Measurements from ENCODE around the gene KCNS3.
"Not testable (repeated sequence)": the region's sequence is repeated elsewhere in the genome, so short reads cannot be mapped to it uniquely, and the experiment has no call there.

Gene KCNS3

DNA sequence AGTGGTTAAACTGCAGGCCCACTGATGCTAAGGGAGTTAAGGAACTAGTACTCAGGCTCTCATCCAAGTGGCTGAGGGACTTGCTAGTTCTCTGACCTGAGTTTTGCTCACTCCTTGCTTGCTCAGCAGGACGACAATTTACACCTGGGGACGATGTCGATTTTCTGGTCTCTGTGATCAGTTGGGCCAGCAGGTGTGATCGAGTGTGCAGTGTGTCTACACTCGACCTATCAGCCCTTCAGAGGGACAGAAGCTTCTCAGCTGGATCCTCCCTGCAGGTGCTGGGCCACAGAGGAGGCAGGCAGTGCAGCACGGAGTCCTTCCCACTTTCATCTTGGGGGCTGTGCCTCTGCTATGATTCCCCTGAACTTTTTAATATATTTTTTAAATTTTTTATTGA lies 71.5 kb downstream of the KCNS3 start:
- no peak for DNase-seq (ENCODE audit: low read depth)

DNA sequence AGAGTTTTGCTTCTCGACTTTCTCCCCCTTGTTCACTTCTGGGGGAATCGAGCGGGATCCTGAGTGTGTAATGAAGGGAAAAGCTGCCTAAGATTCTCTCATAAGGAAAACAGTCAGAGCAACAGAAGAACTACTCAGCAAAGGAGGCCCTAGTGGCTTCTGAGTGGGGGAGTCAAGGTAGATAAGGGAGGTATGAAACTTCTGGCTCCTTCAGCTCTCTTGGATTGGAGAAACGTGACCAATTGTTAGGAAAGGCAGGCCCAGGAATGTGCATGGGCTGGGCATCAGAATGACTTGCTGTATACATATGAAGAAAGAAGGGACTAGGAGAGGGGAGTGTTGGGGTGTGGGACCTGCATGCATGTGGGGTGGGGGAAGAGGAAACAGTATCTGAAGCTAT lies 73.1 kb downstream of the KCNS3 start:
- DNase-seq (ENCODE audit: low read depth) = no peak

DNA sequence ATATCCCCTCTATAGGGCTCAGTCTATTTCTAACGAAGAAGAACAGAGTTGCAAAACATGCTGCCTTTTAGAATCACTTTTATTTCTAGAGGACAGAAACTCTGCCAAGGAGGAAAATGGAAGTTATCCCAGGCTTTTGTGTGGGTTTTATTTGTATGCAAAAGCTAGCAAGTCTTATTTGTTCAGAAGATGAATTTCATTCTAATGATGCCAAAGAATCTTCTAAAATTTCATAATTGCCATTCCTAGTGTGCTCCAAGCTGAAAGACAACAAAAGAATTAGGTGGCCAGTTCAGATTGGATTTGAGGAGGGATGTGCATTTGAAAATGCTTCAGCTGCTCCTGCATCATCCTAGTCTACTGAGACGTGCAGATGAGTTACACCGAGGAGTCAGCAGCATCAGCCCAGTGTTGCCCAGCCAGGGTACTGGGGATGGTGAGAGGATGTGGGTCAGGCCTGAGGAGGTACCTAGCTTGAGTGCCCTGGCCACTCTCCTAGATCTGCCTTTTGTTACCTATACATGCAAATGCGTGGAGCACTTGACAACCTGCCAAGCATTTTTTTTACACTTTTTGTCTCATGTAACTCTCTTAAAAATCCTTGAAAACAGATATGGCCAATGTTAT lies 80.1 kb downstream of the KCNS3 start:
- no peak for DNase-seq (ENCODE audit: low read depth)

DNA sequence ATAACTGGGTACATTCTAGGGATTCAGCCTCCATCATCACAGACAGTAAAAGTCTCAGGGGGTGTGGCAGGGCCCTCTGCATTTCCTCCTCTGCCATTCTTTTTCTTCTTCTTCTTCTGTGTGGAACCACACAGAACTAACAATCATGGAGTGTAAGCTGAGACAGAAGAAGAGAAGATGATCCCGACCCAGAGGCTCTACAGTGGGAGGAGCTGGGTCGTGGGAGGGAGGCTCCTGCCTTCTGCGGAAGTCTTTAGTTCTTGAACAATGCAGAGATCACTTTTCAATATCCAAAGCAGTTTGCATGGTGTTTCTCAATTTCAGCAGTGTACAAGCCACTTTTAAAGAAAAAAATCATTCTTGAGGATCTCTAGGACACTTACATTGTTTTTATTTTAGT lies 80.9 kb downstream of the KCNS3 start:
- DNase-seq (ENCODE audit: low read depth) = no peak

DNA sequence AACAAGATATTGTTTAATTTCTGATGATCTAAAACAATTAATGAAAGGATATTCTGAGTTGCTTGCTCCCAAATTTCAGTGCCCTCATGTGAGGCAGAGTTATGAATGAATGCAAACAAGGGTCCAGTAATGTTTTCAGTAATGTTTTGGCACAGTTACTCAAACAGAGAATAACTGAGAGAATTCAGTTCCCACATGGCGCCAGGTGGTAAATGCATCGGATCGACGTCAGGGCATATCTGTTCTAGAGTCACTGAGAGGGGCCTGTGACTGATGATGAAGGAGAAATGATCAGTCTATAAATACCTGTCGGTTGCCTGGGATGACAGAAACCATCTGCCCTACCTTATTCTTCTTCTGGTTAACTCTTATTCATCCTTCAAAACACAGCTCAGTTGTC lies 81.4 kb downstream of the KCNS3 start:
- DNase-seq (ENCODE audit: low read depth) = no peak

- no peak for DNase-seq (ENCODE audit: low read depth)
Measured at GRCh38 chr2:17960925-17961324, 82.5 kb downstream of the KCNS3 start.

DNA sequence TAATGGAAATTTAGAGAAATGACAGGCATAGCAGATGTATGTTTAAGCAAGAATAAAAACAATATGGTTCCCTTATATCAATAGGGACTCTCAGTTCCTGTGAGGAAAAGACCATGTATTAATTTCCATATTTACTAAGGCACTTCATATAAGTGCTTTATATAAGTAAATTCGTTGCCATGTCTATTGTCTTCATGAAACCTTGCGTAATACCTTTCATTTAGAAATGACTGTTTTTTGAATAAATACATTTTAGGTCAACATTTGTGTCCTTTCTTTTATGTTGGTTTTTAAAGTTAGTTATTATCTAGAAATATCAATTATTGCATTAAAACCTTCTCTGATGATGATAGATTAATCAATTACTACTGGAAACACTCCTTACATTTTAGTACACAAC lies 83.3 kb downstream of the KCNS3 start:
- DNase-seq (ENCODE audit: low read depth) = no peak

GRCh38 chr2:17962876-17963275 lies 84.4 kb downstream of the KCNS3 start:
- DNase-seq (ENCODE audit: low read depth) = no peak

DNA sequence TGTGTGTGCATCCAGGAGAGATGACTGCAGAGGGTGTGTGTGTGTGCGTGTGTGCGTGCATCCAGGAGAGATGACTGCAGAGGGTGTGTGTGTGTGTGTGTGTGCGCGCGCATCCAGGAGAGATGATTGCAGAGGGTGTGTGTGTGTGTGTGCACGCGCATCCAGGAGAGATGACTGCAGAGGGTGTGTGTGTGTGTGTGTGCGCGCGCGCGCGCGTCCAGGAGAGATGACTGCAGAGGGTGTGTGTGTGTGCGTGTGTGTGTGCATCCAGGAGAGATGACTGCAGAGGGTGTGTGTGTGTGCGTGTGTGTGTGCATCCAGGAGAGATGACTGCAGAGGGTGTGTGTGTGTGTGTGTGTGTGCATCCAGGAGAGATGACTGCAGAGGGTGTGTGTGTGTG lies 85.1 kb downstream of the KCNS3 start:
- DNase-seq (ENCODE audit: low read depth) = not testable (repeated sequence)

- DNase-seq (ENCODE audit: low read depth) = no peak
Measured at GRCh38 chr2:17965196-17965595, 86.7 kb downstream of the KCNS3 start.

- DNase-seq (ENCODE audit: low read depth) = no peak
Measured at GRCh38 chr2:17966798-17967197, 88.3 kb downstream of the KCNS3 start.

DNA sequence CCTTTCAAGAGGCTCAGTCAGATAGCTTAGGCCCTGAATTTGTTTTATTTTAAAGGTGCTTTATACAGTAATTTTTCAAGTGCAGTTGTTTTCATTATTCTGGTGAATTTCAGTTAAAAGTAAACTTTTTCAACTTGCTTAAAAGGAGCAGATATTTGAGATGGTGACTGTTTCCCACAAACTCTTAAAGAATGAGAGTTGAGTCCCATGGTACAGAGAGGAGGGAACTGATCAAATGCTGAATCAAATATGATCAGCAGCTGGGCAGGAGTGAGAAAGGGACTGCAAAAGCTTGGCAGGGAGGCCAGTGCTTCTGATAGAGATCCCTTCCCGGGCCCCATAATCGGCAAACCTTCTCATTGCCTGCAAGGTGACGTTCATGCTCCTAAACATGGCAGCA lies 91.2 kb downstream of the KCNS3 start:
- DNase-seq (ENCODE audit: low read depth) = peak; percentile 22

DNA sequence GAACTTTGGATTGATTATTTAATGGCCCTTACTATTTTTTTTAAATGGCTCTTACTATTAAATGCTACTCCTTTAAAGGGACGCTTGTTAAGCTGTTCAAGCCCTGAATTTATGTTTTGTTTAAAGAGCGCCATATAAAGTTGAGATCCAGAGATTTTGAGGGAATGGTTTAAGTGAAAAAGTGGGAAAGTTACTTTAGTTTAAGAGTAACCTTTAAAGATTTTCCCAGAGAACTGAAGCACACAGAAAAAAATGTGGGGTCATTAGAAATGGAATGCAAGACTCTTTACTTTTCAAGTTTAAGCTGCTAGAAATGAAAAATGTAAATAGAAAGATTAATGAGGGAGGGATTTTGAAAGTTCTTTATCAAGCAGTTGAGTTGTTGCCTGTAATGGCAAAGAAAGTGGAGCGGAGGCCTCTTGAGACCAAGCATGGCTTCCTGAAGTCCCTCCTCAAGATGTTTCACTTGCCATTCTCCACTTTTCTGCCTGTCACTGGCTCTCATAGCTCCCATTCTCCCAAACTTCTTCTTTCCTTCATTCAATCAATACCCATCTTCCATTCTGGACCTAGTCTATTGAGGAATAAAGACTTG lies 93.2 kb downstream of the KCNS3 start:
- DNase-seq (ENCODE audit: low read depth) = no peak

- DNase-seq (ENCODE audit: low read depth) = no peak
Measured at GRCh38 chr2:17972991-17973390, 94.5 kb downstream of the KCNS3 start.

DNA sequence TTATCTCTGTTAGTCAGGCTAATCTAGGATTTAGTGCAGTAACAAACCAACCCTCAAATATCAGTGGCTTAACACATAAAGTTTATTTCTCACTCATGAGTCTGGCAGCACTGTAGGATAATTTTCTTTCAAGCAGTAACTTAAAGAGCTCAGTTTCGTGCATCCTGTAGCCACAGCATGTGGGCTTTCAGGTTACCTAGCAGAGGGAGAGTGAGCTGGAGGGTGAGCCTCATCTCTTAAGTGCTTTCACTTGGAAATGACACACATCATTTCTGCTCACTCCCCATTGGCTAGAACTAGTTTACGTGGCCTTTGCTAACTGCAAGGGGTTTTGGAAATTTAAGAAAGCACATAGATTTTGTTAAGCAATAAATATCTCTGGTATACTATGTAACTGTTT lies 96.9 kb downstream of the KCNS3 start:
- DNase-seq (ENCODE audit: low read depth) = no peak

DNA sequence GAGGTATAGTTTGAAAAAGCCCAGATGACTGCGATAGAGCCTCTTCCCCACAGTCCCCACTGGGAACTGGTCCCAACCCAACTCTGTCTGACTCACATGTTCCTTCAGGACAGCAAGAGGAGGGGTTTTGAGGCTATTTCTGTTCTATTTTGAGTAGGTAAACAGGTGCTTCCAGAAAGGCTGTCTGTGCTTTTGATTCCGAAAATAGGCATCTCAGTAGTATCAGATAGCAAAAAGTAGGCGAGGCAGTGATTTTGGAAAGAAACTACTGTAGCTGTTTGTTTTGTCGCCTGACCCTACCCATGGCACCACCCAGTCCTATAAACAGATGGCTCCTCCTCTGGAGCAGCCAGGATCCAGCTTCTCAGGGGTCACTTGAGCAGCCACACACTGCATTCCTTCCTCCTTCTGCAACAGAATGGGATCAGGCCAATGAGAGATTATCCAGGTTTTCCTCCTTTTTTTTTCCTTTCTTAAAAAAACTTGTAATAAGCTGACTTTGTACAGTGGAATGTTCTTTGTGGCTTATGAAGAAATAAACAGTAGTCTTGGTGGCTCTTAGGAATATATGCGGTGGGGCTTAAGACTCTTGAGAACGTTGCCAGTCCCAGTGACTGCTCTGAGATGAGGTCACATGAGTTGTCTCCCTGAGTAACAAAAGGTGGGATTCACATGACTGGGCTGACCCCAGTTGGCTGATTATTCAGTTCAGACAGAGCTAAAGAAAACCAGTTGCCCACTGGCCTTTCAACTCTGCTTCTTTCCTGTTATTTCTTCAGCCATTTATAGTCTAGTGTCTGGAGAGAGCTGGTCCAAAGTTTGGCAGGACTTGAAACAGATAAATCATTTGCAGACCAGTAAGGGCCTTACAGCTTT lies 98.6 kb downstream of the KCNS3 start:
- peak; percentile 99 for DNase-seq (ENCODE audit: low read depth)

GRCh38 chr2:17979707-17980106 lies 101.2 kb downstream of the KCNS3 start:
- peak; percentile 41 for DNase-seq (ENCODE audit: low read depth)

DNA sequence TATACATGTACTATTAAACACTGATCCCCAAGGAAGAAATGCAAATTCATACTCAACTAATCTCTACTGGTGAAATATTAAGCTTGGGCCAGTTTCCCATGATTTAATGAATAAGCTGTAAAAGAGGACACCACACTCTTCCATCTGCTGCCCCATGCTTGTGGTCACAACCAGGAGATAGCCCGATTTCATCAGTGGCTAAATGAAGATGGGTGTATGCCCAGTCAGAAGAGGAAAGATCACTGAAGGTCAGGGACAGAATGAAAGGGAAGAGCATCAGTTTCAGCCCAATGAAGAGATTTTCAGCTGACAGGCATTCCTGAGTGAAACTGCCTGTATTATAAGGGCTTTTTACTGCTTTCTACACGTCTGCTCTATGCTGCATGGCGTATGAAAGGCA lies 103.5 kb downstream of the KCNS3 start:
- DNase-seq (ENCODE audit: low read depth) = no peak

Measured in non-pigmented ciliary epithelial cell (primary cell).